Astrocyte of the cerebellum (primary cell): ENCODE measurements around the gene SKOR1.

Experiments used
- DNase-seq: peaks from one replicate; pipeline ENCODE4 v3.0.0-alpha.2; 2011; ENCODE audit warnings: low read depth
- H3K4me3 ChIP-seq: 2 replicates; pipeline ENCODE4 v1.5.1; 2011; ENCODE audit warnings: mild to moderate bottlenecking, low read depth, low read length, moderate library complexity
- CTCF ChIP-seq: IDR thresholded peaks from 2 replicates; pipeline ENCODE4 v1.5.1; 2012; ENCODE audit warnings: low read length, low read depth, moderate library complexity, mild to moderate bottlenecking; ENCODE audit errors: missing control alignments
- in situ Hi-C: cut with HindIII; loops from 2 replicates; pipeline ENCODE4 v1.10.0; 2017; ENCODE audit warnings: low sequenced_read_pairs

Gene SKOR1

GRCh38 chr15:67808821-67809220, 16.5 kb upstream of the SKOR1 start:
- DNase-seq = no peak
- in situ Hi-C loops = no loop called here
- TF ChIP-seq CTCF = no peak
- no peak overlapping the region for H3K4me3 ChIP-seq

- no peak for DNase-seq
- in situ Hi-C loops = no loop called here
- TF ChIP-seq CTCF = no peak
Measured at GRCh38 chr15:67809441-67809840, 15.9 kb upstream of the SKOR1 start.

GRCh38 chr15:67809866-67810265, 15.4 kb upstream of the SKOR1 start:
- in situ Hi-C loops = no loop called here
- H3K4me3 ChIP-seq = no peak overlapping the region
- TF ChIP-seq CTCF = no peak
- DNase-seq = no peak

More at GRCh38 chr15:67809441-67809840, 15.9 kb upstream of the SKOR1 start:
- H3K4me3 ChIP-seq = no peak overlapping the region

GRCh38 chr15:67812241-67812644, 13.1 kb upstream of the SKOR1 start:
- no peak for DNase-seq
- in situ Hi-C loops = no loop called here
- no peak for TF ChIP-seq CTCF
- H3K4me3 ChIP-seq = no peak overlapping the region

- H3K4me3 ChIP-seq = no peak overlapping the region
- DNase-seq = no peak
- TF ChIP-seq CTCF = no peak
- in situ Hi-C loops = no loop called here
Measured at GRCh38 chr15:67813104-67813634, 12.1 kb upstream of the SKOR1 start.

- no peak for TF ChIP-seq CTCF
- DNase-seq = no peak
- H3K4me3 ChIP-seq = no peak overlapping the region
- in situ Hi-C loops = no loop called here
Measured at GRCh38 chr15:67815036-67815592, 10.2 kb upstream of the SKOR1 start.
